Ishikawa (cell line): ENCODE measurements around the gene IDH2.
A peak's percentile ranks its signal among the peaks of the same experiment; 100 is the strongest.

Experiments
- CEBPB ChIP-seq: IDR thresholded peaks from 2 replicates; pipeline ENCODE4 v1.6.1; 2012
- CREB1 ChIP-seq: IDR thresholded peaks from 2 replicates; pipeline ENCODE4 v1.6.1; 2012; ENCODE audit warnings: low read depth
- EGR1 ChIP-seq: IDR thresholded peaks from 2 replicates; pipeline ENCODE4 v1.6.1; 2012
- EP300 ChIP-seq: IDR thresholded peaks from 2 replicates; pipeline ENCODE4 v1.6.1; 2012; ENCODE audit warnings: borderline replicate concordance
- FOXM1 ChIP-seq: IDR thresholded peaks from 2 replicates; pipeline ENCODE4 v1.6.1; 2012; ENCODE audit warnings: low read depth, borderline replicate concordance
- MAX ChIP-seq: IDR thresholded peaks from 2 replicates; pipeline ENCODE4 v1.6.1; 2012
- NFIC ChIP-seq: IDR thresholded peaks from 2 replicates; pipeline ENCODE4 v1.6.1; 2012
- RAD21 ChIP-seq: IDR thresholded peaks from 2 replicates; pipeline ENCODE4 v1.6.1; 2012; ENCODE audit warnings: low read depth
- REST ChIP-seq: IDR thresholded peaks from 2 replicates; pipeline ENCODE4 v1.6.1; 2012; ENCODE audit warnings: low read depth, mild to moderate bottlenecking
- TAF1 ChIP-seq: IDR thresholded peaks from 2 replicates; pipeline ENCODE4 v1.6.1; 2012; ENCODE audit warnings: low read depth, mild to moderate bottlenecking
- TCF12 ChIP-seq: IDR thresholded peaks from 2 replicates; pipeline ENCODE4 v1.6.1; 2012; ENCODE audit warnings: low read depth
- TEAD4 ChIP-seq: IDR thresholded peaks from 2 replicates; pipeline ENCODE4 v1.6.1; 2012
- USF1 ChIP-seq: IDR thresholded peaks from 2 replicates; pipeline ENCODE4 v1.6.1; 2012
- YY1 ChIP-seq: IDR thresholded peaks from 2 replicates; pipeline ENCODE4 v1.6.1; 2012; ENCODE audit warnings: low read depth
- ZBTB7A ChIP-seq: IDR thresholded peaks from 2 replicates; pipeline ENCODE4 v1.6.1; 2012; ENCODE audit warnings: low read depth

Gene IDH2

GRCh38 chr15:90076716-90077115, 25.6 kb downstream of the IDH2 start:
- TF ChIP-seq FOXM1 (no peak), CREB1 (no peak), EP300 (no peak)

GRCh38 chr15:90075420-90076289, 26.6 kb downstream of the IDH2 start:
- TF ChIP-seq TCF12 (peak; percentile 44), USF1 (peak; percentile 71), RAD21 (no peak), NFIC (no peak), MAX (peak; percentile 94), TEAD4 (peak; percentile 81)

- no peak for TF ChIP-seq YY1
- no peak for TF ChIP-seq ZBTB7A
- TF ChIP-seq NFIC: no peak
- no peak for TF ChIP-seq TAF1
- no peak for TF ChIP-seq REST
- TF ChIP-seq TCF12: no peak
- no peak for TF ChIP-seq MAX
- no peak for TF ChIP-seq RAD21
- TF ChIP-seq EGR1: no peak
Observed at GRCh38 chr15:90074916-90075315, 27.4 kb downstream of the IDH2 start.

- no peak for TF ChIP-seq EP300
- TF ChIP-seq TCF12: no peak
- no peak for TF ChIP-seq EGR1
- TF ChIP-seq REST: no peak
- no peak for TF ChIP-seq NFIC
- no peak for TF ChIP-seq MAX
- TF ChIP-seq USF1: no peak
- TF ChIP-seq FOXM1: no peak
- no peak for TF ChIP-seq ZBTB7A
- TF ChIP-seq CREB1: no peak
- TF ChIP-seq YY1: no peak
- TF ChIP-seq TEAD4: no peak
- TF ChIP-seq RAD21: no peak
- TF ChIP-seq CEBPB: no peak
- TF ChIP-seq TAF1: no peak
Observed at GRCh38 chr15:90074023-90074422, 28.2 kb downstream of the IDH2 start.

- no peak for TF ChIP-seq TAF1
- TF ChIP-seq TCF12: no peak
- no peak for TF ChIP-seq REST
- TF ChIP-seq USF1: no peak
- TF ChIP-seq CREB1: no peak
- TF ChIP-seq EGR1: no peak
Observed at GRCh38 chr15:90072978-90073640, 29.2 kb downstream of the IDH2 start.
